IMR-90 (cell line): ENCODE data around the gene PAX2. TPM values are rescaled to one million over a fixed set of nuclear protein-coding genes. Genes with fewer than 3 reads are reported as not detected.

ENCODE experiments used
- ATAC-seq: fragments of 200-7000 bp; cut with Tn5 transposase; 2 replicates; pipeline ENCODE4 v1.9.1; 2020; ENCODE audit warnings: low read depth, mild to moderate bottlenecking, moderate library complexity
- BruUV-seq: library from RNA; stranded (reverse); fragments of 400-500 nt; replicated peaks from 2 replicates; lab custom pipeline; 2021; lab: Mats Ljungman, UMichigan
- CTCF ChIA-PET: fragments of 300-600 bp; formaldehyde crosslinking; extraction: SDS; loops from one replicate; lab custom pipeline; 2021; ENCODE audit warnings: antibody characterized with exemption; lab: Yijun Ruan, JAX
- POLR2A ChIA-PET: fragments of 300-600 bp; sonication (Branson Sonifier 250); formaldehyde crosslinking; loops from one replicate; lab custom pipeline; 2022; ENCODE audit warnings: antibody characterized with exemption; ENCODE audit not compliant: unreplicated experiment; lab: Charles Lee
- DNase-seq: peaks from one replicate; pipeline ENCODE4 v3.0.0; 2013
- H2AFZ ChIP-seq: replicated peaks from 2 replicates; pipeline ENCODE3; 2013; ENCODE audit warnings: low read length, mild to moderate bottlenecking; ENCODE audit not compliant: poor library complexity
- H2AK5ac ChIP-seq: 2 replicates; pipeline ENCODE4 v1.6.1; 2013; ENCODE audit warnings: low read depth, low read length, inconsistent platforms
- H2AK9ac ChIP-seq: replicated peaks from 2 replicates; pipeline ENCODE3; 2013; ENCODE audit warnings: mild to moderate bottlenecking, low read depth, low read length, moderate library complexity; ENCODE audit not compliant: poor library complexity
- H2BK120ac ChIP-seq: 2 replicates; pipeline ENCODE4 v1.6.1; 2013; ENCODE audit warnings: low read depth, low read length, inconsistent platforms
- H2BK15ac ChIP-seq: 3 replicates; pipeline ENCODE4 v1.6.1; 2013; ENCODE audit warnings: low read depth, low read length, inconsistent platforms
- H2BK20ac ChIP-seq: 2 replicates; pipeline ENCODE4 v1.6.1; 2013; ENCODE audit warnings: low read depth, mild to moderate bottlenecking, inconsistent platforms, low read length, moderate library complexity
- H2BK5ac ChIP-seq: 2 replicates; pipeline ENCODE4 v1.6.1; 2013; ENCODE audit warnings: mild to moderate bottlenecking, low read depth, low read length, inconsistent platforms; ENCODE audit not compliant: poor library complexity, severe bottlenecking
- H3K14ac ChIP-seq: replicated peaks from 2 replicates; pipeline ENCODE4 v1.6.1; 2013; ENCODE audit warnings: low read depth, low read length, inconsistent platforms
- H3K18ac ChIP-seq: 2 replicates; pipeline ENCODE4 v1.6.1; 2013; ENCODE audit warnings: low read depth, low read length, control low read depth
- H3K23ac ChIP-seq: 2 replicates; pipeline ENCODE4 v1.6.1; 2013; ENCODE audit warnings: low read depth, low read length, inconsistent platforms
- H3K27ac ChIP-seq: 2 replicates; pipeline ENCODE4 v1.5.1; 2013; ENCODE audit warnings: mild to moderate bottlenecking, control low read depth, low read length; ENCODE audit not compliant: insufficient read depth
- H3K27me3 ChIP-seq: 2 replicates; pipeline ENCODE4 v1.6.1; 2013; ENCODE audit warnings: low read length; ENCODE audit not compliant: control insufficient read depth, insufficient read depth
- H3K36me3 ChIP-seq: 2 replicates; pipeline ENCODE4 v1.6.1; 2013; ENCODE audit warnings: low read length, mixed read lengths; ENCODE audit not compliant: control insufficient read depth, insufficient read depth
- H3K4ac ChIP-seq: 2 replicates; pipeline ENCODE4 v1.6.1; 2013; ENCODE audit warnings: low read depth, low read length, inconsistent platforms
- H3K4me1 ChIP-seq: 2 replicates; pipeline ENCODE4 v1.6.1; 2013; ENCODE audit warnings: low read length, mixed read lengths; ENCODE audit not compliant: control insufficient read depth, insufficient read depth
- H3K4me2 ChIP-seq: 2 replicates; pipeline ENCODE4 v1.6.1; 2013; ENCODE audit warnings: low read depth, mild to moderate bottlenecking, control low read depth, low read length, moderate library complexity
- H3K4me3 ChIP-seq: 2 replicates; pipeline ENCODE4 v1.5.1; 2013; ENCODE audit warnings: low read depth, mild to moderate bottlenecking, control low read depth, low read length, moderate library complexity; ENCODE audit not compliant: insufficient read depth
- H3K56ac ChIP-seq: 2 replicates; pipeline ENCODE4 v1.6.1; 2013; ENCODE audit warnings: low read length, inconsistent platforms; ENCODE audit not compliant: insufficient read depth; ENCODE audit errors: extremely low read depth
- H3K79me1 ChIP-seq, 2 experiments: 2 replicates each; pipeline ENCODE4 v1.6.1; 2013; ENCODE audit warnings: low read length in 2 of 2, inconsistent platforms in 1 of 2, low read depth in 1 of 2
- H3K9ac ChIP-seq: 2 replicates; pipeline ENCODE4 v1.6.1; 2013; ENCODE audit warnings: low read depth, low read length, control low read depth
- H3K9me1 ChIP-seq: 2 replicates; pipeline ENCODE4 v1.6.1; 2013; ENCODE audit warnings: low read length, inconsistent platforms; ENCODE audit not compliant: insufficient read depth
- H3K9me3 ChIP-seq: 2 replicates; pipeline ENCODE4 v1.6.1; 2013; ENCODE audit warnings: low read length; ENCODE audit not compliant: control insufficient read depth, insufficient read depth
- H4K20me1 ChIP-seq: 2 replicates; pipeline ENCODE4 v1.6.1; 2013; ENCODE audit warnings: low read length, inconsistent platforms; ENCODE audit not compliant: insufficient read depth
- H4K5ac ChIP-seq: 2 replicates; pipeline ENCODE4 v1.6.1; 2013; ENCODE audit warnings: mild to moderate bottlenecking, low read depth, low read length, control low read depth
- H4K8ac ChIP-seq, 2 experiments: 2 replicates each; pipeline ENCODE4 v1.6.1; 2013; ENCODE audit warnings: low read depth in 2 of 2, low read length in 2 of 2, control low read depth in 1 of 2, inconsistent platforms in 1 of 2
- H4K91ac ChIP-seq: 2 replicates; pipeline ENCODE4 v1.6.1; 2013; ENCODE audit warnings: low read depth, low read length, inconsistent platforms; ENCODE audit not compliant: insufficient read depth
- BHLHE40 ChIP-seq: fragments of 150-350 bp; IDR thresholded peaks from 2 replicates; pipeline ENCODE4 v1.6.1; 2016; ENCODE audit warnings: mild to moderate bottlenecking, low read depth, low read length
- CHD1 ChIP-seq: IDR thresholded peaks from 2 replicates; pipeline ENCODE4 v1.6.1; 2012; ENCODE audit warnings: low read depth, low read length, improper control_type of control experiment
- MAFK ChIP-seq: IDR thresholded peaks from 2 replicates; pipeline ENCODE4 v1.6.1; 2012; ENCODE audit warnings: low read depth, low read length, improper control_type of control experiment
- MAZ ChIP-seq: IDR thresholded peaks from 2 replicates; pipeline ENCODE4 v1.6.1; 2012; ENCODE audit warnings: low read depth, mild to moderate bottlenecking, low read length, improper control_type of control experiment, moderate library complexity, borderline replicate concordance
- NFE2L2 ChIP-seq: fragments of 150-350 bp; IDR thresholded peaks from 2 replicates; pipeline ENCODE4 v1.6.1; 2016; ENCODE audit warnings: low read depth, mild to moderate bottlenecking, low read length
- RAD21 ChIP-seq: IDR thresholded peaks from 2 replicates; pipeline ENCODE4 v1.6.1; 2012; ENCODE audit warnings: low read length, improper control_type of control experiment
- RCOR1 ChIP-seq: IDR thresholded peaks from 2 replicates; pipeline ENCODE4 v1.6.1; 2012; ENCODE audit warnings: mild to moderate bottlenecking, low read length, improper control_type of control experiment; ENCODE audit not compliant: insufficient replicate concordance
- RFX5 ChIP-seq: IDR thresholded peaks from 2 replicates; pipeline ENCODE4 v1.8.0; 2012; ENCODE audit warnings: low read depth, mild to moderate bottlenecking, low read length, moderate library complexity
- SMC3 ChIP-seq: fragments of 150-350 bp; IDR thresholded peaks from 2 replicates; pipeline ENCODE4 v1.6.1; 2016; ENCODE audit warnings: low read depth, mild to moderate bottlenecking, antibody characterized with exemption, low read length, moderate library complexity
- WGBS, 2 experiments: methylation state at CpG; one replicate each; pipeline versions ENCODE4 v1.1.5 to v1.1.7; 2013; ENCODE audit warnings: missing lambda C conversion rate in 2 of 2; ENCODE audit not compliant: insufficient read length in 1 of 2; ENCODE audit errors: extremely low coverage in 2 of 2; 5-methylcytosine and 5-hydroxymethylcytosine counted together
- dilution Hi-C: fragments of 300-500 bp; cut with HindIII; formaldehyde crosslinking; loops from one replicate; pipeline ENCODE4 v1.14.3; 2018; ENCODE audit warnings: low sequenced_read_pairs; ENCODE audit not compliant: unreplicated experiment
- in situ Hi-C: fragments of 300-500 bp; cut with MboI; formaldehyde crosslinking; loops from 3 replicates; pipeline ENCODE4 v1.14.3; 2019; ENCODE audit warnings: low sequenced_read_pairs, inconsistent platforms, mixed read lengths
- intact Hi-C: fragments of 100-400 bp; cut with micrococcal nuclease; formaldehyde crosslinking; loops from 2 replicates; pipeline ENCODE4 v1.10.0; 2022
- polyA plus RNA-seq, 3 experiments: library from polyadenylated mRNA; depleted of rRNA; stranded (reverse); fragments of >200 nt; gene quantifications; 2 replicates each; pipeline ENCODE4 v1.2.3, GENCODE V29; 2012; ENCODE audit warnings: low replicate concordance in 1 of 3
- total RNA-seq: library from RNA; depleted of rRNA; stranded (reverse); fragments of >200 nt; gene quantifications from 2 replicates; pipeline ENCODE4 v1.2.3, GENCODE V29; 2012
- TF ChIP-seq, protein P1 (sequence below): fragments of 150-350 bp; IDR thresholded peaks from 2 replicates; pipeline ENCODE4 v1.6.1; 2016; ENCODE audit warnings: low read depth, mild to moderate bottlenecking, low read length, moderate library complexity, borderline replicate concordance
- TF ChIP-seq, protein P2 (sequence below): conservative IDR thresholded peaks from 2 replicates; pipeline ENCODE4 v1.5.1; 2012; ENCODE audit warnings: mild to moderate bottlenecking, low read depth, low read length, improper control_type of control experiment

Gene PAX2
- total and polyA plus RNA-seq, 2 of the 4 experiments (the other 2 are of a cell fraction) = not detected

DNA sequence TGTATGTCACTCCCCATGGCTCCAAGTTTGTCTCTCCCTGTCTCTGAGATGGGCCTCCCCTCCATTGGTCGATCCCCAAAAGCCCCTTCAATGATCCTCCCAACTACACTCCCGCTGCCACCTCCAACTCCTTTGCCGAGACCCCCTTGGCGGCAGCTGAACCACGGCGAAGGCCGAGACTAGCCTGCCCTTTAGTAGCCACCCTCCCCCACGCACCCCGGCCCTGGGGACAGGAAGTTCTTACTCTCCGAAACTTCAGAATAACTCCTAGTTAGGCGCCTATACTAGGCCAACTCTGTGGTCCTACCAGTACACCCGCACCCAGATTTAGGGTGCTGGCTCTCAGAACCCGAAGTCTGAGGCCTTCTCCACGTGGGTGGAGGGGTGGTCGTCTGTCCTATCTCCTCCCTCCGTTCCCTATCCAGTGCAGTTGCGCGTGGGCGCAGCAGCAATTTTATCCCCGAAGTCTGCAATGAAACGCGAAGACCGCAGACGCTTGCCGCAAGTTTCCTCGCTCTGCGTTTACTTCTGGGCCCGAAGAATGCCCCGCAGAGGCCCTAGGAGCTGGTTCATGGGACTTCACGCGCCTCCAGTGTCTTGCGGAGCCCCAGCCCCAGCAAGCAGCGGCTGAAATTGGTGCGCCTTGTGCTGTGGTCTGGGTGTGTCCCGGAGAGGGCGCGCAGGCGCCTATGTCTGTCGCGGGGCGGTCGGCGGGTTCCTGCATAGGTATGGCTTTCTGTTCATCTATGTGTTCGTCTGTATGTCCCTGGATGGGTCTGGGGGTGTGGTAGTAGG is 84.7 kb downstream of the PAX2 start:
- no peak for DNase-seq
- H2AK5ac ChIP-seq = no peak overlapping the region
- H3K27me3 ChIP-seq = peaks cover 94% of the 10 kb centered on the region
- no peak for ATAC-seq
- H3K9me1 ChIP-seq = no peaks in the 10 kb centered on the region
- H3K23ac ChIP-seq = no peak overlapping the region
- no peak overlapping the region for H4K8ac ChIP-seq
- no peaks in the 10 kb centered on the region; the same call in 1 of the 2 replicates for H3K9me3 ChIP-seq
- intact Hi-C loops (no loop called here), dilution Hi-C loops (no loop called here), in situ Hi-C loops (no loop called here)
- no peak overlapping the region for H4K5ac ChIP-seq
- no peak overlapping the region for H3K56ac ChIP-seq
- no peak overlapping the region for H3K27ac ChIP-seq
- no peak for TF ChIP-seq SMC3
- TF ChIP-seq RAD21 = no peak
- TF ChIP-seq RCOR1 = no peak
- TF ChIP-seq RFX5 = no peak
- TF ChIP-seq, protein P1, sequence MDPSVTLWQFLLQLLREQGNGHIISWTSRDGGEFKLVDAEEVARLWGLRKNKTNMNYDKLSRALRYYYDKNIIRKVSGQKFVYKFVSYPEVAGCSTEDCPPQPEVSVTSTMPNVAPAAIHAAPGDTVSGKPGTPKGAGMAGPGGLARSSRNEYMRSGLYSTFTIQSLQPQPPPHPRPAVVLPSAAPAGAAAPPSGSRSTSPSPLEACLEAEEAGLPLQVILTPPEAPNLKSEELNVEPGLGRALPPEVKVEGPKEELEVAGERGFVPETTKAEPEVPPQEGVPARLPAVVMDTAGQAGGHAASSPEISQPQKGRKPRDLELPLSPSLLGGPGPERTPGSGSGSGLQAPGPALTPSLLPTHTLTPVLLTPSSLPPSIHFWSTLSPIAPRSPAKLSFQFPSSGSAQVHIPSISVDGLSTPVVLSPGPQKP = no peak
- TF ChIP-seq, protein P2, sequence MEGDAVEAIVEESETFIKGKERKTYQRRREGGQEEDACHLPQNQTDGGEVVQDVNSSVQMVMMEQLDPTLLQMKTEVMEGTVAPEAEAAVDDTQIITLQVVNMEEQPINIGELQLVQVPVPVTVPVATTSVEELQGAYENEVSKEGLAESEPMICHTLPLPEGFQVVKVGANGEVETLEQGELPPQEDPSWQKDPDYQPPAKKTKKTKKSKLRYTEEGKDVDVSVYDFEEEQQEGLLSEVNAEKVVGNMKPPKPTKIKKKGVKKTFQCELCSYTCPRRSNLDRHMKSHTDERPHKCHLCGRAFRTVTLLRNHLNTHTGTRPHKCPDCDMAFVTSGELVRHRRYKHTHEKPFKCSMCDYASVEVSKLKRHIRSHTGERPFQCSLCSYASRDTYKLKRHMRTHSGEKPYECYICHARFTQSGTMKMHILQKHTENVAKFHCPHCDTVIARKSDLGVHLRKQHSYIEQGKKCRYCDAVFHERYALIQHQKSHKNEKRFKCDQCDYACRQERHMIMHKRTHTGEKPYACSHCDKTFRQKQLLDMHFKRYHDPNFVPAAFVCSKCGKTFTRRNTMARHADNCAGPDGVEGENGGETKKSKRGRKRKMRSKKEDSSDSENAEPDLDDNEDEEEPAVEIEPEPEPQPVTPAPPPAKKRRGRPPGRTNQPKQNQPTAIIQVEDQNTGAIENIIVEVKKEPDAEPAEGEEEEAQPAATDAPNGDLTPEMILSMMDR = no peak
- TF ChIP-seq NFE2L2 = no peak
- TF ChIP-seq MAFK = no peak
- no peak for TF ChIP-seq CHD1
- no peak for TF ChIP-seq BHLHE40
- TF ChIP-seq MAZ = no peak
- H2BK20ac ChIP-seq = no peak overlapping the region
- no peak overlapping the region for H2BK15ac ChIP-seq
- H3K4me3 ChIP-seq = no peak overlapping the region
- H2BK5ac ChIP-seq = no peak overlapping the region
- no peaks in the 10 kb centered on the region for H4K20me1 ChIP-seq
- H2AFZ ChIP-seq = no peak overlapping the region
- WGBS, 2 experiments = 9% methylated on average over 17 of the region's 44 CpGs; no CpG with 5 or more reads in 1 of the 2 experiments
- no peak overlapping the region for H3K14ac ChIP-seq
- H3K36me3 ChIP-seq = no peaks in the 10 kb centered on the region
- no peak overlapping the region for H2BK120ac ChIP-seq
- no TSS peak for BruUV-seq
- no peak overlapping the region for H3K9ac ChIP-seq
- H3K79me1 ChIP-seq = no peaks in the 10 kb centered on the region
- H3K4ac ChIP-seq = no peak overlapping the region
- no peak overlapping the region for H3K18ac ChIP-seq
- H4K91ac ChIP-seq = no peak overlapping the region
- ChIA-PET POLR2A (no interaction called here), CTCF (no interaction called here)
- peaks cover 4% of the 10 kb centered on the region; the same call in 1 of the 2 replicates for H3K4me1 ChIP-seq
- H2AK9ac ChIP-seq = no peak overlapping the region
- no peak overlapping the region for H3K4me2 ChIP-seq
